NCI-H2227 (cell line): ENCODE results near the gene ZNF276.
A peak's percentile ranks its signal among the peaks of the same experiment; 100 is the strongest.
"Not testable (repeated sequence)": the region's sequence is repeated elsewhere in the genome, so short reads cannot be mapped to it uniquely, and the experiment has no call there.

Experiments
- DNase-seq: peaks from one replicate; lab custom pipeline; 2025; ENCODE audit not compliant: unreplicated experiment; lab: John Stamatoyannopoulos, UW

Gene ZNF276

DNA sequence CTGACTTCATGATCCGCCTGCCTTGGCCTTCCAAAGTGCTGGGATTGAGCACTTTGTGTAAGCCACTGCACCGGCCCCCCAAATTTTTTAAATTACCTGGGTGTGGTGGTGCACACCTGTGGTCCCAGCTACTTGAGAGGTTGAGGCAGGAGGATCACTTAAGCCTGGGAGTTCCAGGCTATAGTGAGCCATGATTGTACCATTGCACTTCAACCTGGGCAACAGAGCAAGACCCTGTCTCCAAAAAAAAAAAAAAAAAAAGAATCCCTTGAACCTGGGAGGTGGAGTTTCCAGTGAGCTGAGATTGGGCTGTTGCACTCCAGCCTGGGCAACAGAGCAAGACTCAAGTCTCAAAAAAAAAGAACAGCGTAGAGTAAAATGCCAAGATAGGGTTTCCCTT is 15.2 kb downstream of the ZNF276 start:
- DNase-seq, result no peak

DNA sequence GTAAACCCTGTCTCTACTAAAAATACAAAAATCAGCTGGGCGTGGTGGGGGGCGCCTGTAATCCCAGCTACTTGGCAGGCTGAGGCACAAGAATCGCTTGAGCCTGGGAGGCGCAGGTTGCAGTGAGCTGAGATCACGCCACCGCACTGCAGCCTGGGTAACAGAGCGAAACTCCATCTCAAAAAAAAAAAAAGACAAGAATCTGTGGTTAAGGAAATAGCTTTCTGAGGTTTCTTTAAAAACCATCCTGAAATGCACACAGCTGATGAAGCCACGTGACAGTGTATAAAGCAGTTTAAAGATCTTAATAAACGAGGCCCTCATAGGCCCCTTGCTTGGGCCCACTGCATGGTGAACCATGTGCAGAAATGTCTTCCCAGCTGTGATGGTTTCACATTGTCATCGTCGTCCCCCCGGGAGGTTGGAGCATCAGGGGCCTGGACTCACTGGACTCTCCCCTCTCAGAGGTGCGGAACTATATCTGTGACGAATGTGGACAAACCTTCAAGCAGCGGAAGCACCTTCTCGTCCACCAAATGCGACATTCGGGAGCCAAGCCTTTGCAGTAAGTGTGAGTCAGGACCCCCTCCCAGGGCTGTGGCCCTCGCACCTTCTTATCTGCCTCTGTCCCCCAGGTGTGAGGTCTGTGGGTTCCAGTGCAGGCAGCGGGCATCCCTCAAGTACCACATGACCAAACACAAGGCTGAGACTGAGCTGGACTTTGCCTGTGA is 16.2 kb downstream of the ZNF276 start:
- DNase-seq, result no peak

DNA sequence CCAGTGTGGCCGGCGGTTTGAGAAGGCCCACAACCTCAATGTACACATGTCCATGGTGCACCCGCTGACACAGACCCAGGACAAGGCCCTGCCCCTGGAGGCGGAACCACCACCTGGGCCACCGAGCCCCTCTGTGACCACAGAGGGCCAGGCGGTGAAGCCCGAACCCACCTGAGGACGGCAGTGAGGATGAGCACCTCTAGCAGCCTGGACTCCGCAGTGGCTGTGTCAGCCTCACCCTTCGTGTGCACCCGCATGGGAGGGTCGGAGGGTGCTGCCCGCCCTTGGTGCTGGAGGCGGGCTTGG is 16.7 kb downstream of the ZNF276 start:
- DNase-seq, result no peak

DNA sequence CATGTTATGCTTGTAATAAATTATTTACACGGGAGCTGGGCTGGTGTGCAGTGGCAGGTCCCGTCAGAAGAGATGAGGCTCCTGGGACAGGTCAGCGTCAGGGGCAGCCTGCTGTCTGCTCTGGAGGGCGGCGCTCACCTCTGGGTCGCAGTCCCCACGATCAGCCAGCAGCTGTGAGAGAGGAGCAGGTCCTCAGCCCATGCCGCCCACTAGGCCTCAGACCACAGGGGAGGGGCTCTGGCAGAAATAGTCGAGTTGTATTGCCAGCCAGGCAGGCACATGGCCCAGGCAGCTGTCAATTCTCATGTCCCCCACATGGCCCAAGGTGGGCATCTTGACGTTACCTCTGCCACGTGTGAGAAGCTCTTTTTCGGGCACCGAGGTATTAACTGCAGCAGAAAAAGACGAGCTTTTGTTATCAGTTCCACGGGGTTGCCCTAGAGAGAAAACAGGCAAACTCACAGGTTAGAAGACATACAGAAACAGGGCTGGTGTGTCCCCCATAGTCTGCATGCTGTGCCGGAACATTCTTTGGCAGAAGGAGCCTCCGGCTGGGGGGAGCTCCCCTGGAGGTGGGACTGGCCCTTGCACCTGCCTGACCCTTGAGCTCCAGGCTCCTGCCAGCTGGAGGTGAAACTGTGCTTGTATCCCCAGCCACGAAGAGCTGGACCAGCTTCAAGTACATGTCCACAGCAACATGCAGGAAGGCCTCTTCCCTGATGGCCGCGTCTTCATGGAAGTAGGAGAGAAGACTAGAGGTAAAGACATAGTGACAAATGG is 17.4 kb downstream of the ZNF276 start:
- no peak for DNase-seq

DNA sequence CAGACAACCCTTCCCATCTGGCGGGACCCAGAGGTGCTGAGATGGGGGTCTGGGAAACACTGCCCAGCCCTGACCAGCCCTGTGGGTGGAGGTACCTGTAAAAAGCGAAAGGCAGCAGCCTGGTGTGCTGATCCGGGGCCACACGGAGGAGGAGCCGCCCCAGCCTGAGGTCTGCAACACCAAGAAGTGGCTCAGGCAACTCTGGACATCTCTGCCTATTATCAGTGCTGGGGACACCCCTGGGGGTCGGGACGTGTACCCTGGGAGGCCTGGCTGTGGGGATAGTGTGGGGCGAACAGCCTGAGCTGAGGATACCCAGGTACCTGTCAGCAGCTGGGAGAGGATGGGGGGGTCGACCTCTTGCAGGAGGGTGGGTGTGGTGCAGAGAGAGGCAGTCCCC is 18.0 kb downstream of the ZNF276 start:
- DNase-seq, result no peak

DNA sequence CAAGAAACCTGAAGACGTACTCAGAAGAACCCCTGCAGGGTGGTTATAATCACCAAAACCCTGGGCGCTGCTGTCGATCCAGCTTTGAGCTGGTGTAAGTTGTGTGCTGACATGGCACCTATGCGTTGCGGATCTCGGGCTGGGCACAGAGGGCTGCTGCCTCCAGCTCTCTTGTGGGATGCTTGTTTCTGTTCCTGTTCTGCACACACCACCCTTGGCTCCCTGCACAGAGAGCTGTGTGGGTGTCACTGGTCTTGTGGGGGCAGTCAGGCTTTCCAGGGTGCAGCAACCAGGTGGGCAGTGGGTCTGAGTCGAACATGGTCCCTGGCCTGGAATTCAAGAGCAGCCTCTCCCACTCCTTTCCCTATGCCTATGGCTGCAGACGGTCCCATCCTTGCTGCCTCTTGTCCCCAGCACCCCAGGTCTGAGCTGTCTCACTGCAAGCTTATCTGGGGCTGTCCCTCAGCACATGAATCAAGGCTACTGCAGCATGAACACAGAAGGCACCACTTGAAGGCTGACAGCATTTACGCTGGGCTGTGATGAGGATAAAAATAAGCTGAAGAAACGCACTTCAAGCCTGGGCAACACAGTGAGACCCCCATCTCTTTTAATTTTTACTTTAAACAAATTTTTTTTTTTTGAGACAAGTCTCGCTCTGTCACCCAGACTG is 20.1 kb downstream of the ZNF276 start:
- no peak for DNase-seq

DNA sequence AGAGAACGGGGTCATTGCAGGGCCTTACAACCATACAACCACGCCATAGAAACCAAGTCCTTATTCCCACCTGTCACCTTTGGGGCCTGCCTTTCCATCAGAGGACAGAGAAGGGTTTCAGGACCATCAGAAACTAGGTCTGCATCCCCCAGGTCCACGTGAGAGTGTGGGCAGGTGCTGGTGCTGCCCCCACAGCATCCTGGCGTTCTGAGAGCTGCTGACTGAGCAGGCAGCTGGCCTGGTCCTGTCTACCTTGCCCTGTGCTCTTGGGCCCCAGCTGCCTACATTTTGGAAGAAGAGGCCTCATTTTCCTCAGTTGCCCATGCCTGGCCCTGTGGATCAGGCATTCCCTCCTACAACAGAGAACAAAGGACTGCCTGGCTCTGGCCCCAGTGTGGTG is 21.6 kb downstream of the ZNF276 start:
- no peak for DNase-seq

DNA sequence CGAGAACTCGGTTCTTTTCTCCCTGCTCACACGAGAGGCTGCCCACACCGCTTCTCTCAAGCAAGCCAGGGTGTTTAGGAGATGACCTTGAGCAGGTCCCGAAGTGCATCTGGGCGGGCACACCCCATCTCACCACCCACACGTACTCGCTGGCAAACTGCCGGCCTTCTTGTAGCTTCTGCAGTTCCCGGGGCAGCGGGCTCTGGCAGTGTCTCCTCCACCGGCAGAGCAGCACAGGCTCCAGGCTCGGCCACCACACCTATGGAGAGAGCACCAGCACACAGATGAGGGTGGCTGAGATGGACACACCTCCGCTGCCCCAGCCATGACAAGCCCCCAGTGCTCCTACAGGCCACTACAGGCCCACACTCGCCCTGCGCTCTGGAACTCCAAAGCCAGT is 23.5 kb downstream of the ZNF276 start:
- no peak for DNase-seq

DNA sequence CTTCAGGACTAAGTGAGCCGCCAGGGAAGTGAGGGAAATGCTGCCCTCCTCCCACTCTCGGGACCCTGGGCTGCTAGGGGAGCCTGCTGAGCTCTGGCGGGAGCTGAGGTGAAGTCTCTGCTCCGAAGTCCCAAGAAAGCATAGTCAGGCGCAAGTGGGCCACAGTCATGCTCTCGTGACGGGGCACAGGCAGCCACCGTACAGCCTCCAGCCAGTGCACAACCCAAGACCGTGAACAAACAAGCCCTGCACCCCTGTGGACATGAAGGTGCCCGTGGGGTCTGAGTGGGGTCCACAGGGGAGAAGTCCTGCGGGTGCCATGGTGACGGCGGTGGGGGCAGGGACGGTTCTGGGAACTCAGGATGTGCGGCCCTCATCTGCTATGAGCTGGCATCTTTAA is 24.7 kb downstream of the ZNF276 start:
- no peak for DNase-seq

DNA sequence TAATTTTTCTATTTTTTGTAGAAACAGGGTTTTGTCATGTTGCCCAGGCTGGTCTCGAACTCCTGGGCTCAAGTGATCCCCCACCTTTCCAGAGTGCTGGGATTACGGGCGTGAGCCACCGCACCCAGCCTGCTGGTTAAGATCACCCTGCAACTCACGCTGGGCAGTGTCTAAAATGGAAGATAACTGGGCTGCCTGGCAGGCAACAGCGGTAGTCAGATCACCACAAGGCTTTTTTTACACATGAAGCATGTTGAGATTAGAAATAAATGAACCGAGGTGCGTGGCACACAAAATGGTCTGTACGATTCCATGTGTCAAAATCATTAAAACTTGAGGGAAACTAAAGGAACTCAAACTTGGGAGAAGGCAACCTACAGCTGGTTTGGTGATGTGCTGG is 26.7 kb downstream of the ZNF276 start:
- DNase-seq, result no peak

DNA sequence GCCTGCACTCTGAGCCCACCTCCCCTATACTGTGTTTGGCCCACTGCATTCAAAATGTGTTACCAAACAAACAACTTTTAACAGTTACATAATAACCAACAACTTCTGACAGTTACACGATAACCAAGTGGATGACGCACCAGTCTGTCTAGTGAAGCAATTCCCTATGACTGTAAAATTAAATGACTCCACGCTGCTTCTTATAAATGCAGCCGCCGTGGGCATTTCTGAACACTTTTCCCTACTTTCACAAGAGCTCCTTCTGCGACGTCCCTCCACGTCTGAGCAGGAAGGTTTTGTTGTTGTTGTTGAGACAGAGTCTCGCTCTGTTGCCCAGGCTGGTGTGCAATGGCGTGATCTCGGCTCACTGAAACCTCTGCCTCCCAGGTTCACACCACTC is 27.6 kb downstream of the ZNF276 start:
- no peak for DNase-seq

DNA sequence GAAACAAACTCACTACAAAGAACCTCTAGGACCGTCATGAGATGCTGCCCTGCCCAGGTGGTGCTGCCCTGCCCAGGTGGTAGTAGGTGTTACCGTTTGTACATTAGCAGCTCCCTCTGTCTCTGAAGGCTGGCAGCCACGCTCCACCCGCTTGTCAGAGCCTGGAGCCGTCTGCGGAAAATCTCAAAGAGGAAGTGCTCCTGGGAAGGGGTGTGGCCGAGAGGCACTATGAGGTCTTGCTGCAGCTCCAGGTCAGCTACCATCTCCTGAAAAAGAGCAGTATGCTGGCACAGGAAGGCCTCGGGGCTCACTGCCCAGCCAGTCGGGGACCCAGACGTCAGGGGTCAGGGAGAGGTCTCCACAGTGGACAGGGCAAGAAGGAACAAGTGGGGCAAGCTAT is 28.3 kb downstream of the ZNF276 start:
- DNase-seq, result no peak

DNA sequence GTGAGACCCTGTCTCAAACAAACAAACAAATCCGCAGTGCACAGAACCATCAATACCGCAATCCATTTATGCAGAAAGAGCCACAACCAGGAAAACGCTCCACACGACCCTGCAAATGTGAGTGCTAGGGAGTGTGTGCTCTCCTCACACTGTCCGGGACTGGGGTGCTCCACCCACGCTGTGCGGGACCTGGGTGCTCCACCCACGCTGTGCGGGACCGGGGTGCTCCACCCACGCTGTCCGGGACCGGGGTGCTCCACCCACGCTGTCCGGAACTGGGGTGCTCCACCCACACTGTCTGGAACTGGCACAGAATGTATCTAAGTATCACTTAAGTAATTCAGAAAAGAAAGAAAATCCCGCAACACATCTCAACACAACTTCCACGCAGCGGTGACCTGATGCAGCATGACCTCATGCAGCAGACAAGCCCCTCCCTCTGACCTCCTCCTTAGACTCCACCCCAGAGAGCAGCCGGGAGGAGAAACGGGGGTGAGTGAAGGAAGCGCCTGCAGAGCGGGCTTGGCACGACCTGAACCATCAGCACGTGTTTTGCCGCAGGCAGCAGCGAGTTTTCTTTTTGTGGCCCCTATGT is 38.5 kb downstream of the ZNF276 start:
- no peak for DNase-seq

DNA sequence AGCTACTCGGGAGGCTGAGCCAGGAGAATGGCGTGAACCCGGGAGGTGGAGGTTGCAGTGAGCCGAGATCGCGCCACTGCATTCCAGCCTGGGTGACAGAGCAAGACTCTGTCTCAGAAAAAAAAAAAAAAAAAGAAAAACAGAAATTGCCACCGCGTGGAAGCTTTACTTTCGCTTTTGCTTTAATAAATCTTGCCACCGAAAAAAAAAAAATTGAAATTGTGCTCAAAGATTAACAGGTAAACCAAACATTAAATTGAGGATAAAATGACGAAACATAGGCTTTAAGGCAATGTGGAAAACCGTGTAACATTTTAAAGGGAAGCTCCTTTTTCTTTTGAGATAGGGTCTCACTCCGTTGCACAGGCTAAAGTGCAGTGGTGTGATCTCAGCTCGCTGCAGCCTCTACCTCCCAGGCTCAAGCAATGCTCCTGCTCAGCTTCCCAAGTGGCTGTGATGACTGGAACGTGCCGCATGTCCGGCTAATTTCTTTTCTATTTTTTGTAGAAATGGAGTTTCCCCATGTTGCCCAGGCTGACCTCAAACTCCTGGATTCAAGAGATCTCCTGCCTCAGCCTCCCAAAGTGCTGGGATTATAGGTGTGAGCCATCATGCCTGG is 40.1 kb downstream of the ZNF276 start:
- no peak for DNase-seq

DNA sequence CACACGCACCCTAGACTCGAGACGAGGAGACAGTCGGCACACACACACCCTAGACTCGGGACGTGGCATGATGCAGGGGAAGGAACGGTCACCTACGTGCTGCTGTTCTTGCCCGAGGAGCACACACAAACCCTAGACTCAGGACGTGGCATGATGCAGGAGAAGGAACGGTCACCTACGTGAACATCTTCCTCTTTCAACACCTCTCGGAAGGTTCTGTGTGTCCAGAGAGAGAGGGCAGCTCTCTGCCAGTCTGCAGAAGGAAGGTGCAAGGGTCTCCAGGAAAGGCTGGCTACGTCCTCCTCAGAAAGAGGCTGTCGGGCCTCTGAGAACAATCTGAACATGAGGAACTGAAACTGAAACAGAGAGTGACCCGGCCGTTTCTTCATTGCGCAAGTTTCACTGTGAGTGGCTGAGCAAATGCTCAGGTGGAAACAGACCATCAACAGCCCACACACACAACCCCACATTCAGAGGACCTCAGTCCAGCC is 43.4 kb downstream of the ZNF276 start:
- DNase-seq, result no peak

DNA sequence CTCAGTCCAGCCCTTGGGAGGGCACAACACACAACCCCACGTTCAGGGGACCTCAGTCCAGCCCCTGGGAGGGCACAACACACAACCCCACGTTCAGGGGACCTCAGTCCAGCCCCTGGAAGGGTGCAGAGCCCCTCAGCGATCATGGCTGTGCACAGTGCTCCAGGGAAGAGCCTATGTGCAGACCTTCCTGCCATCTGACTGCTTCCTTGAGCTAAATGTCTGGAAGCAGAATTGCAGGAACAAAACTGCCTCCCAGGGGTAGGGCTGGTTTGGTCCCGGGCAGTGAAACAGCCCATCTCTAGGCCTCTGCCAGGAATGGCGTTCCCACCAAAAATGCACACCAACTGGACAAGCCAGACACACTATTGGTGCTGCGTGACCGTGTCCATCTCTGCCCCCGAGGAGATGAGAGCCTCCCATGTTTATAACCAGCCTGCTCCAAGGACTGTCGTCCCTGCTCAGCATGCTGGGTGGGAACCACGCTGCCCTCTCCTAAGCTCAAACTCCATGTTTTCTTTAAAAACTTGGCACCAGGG is 44.0 kb downstream of the ZNF276 start:
- DNase-seq, result no peak

DNA sequence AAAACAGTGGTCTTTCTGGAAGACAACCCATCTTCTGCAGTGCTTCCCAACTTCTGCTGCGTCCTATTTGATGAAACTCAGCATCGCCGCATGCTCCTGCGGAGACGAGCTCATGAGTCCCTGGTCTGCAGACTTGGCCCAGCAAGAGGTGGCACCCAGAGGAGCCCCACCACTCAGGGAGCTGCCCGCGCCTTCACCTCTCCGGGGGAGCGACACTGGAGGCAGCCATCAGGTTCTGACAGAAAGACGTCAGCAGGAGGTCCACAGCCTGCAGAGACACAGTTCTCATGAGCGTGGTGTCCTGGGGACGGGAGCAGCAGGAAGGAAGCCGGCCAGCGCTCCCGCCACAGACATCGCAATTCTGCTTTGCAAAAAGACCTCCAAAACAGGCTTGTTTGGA is 49.0 kb downstream of the ZNF276 start:
- no peak for DNase-seq

DNA sequence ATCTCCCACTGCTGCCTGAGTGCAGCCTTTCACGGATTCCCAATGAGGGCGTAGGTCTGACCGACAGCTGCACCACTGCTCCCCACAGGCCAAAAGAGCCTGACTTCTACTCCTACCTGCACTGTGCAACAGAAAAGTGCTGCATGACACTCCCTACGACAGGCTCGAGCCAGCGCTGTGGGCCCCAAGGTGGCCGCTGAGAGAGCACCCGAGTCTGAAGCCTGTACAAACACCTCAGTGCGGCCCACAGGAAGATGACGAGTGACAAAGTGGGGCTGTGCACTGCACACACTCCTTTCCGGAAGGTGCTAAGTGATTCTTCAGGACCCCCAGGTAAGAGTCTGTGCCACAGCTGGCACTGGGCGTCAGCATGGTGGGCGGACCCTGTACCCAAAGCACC is 53.9 kb downstream of the ZNF276 start:
- no peak for DNase-seq

DNA sequence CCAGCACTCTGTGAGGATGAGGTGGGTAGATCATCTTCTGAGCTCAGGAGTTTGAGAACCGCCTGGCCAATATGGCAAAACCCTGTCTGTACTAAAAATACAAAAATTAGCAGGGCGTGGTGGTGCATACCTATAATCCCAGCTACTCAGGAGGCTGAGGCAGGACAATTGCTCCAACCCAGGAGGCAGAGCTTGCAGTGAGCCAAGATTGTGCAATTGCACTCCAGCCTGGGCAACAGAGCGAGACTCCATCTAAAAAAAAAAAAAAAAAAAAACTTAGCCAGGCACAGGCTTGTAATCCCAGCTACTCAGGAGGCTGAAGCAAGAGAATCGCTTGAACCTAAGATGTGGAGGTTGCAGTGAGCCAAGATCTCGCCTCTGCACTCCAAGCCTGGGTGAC is 56.9 kb downstream of the ZNF276 start:
- DNase-seq, result not testable (repeated sequence)

DNA sequence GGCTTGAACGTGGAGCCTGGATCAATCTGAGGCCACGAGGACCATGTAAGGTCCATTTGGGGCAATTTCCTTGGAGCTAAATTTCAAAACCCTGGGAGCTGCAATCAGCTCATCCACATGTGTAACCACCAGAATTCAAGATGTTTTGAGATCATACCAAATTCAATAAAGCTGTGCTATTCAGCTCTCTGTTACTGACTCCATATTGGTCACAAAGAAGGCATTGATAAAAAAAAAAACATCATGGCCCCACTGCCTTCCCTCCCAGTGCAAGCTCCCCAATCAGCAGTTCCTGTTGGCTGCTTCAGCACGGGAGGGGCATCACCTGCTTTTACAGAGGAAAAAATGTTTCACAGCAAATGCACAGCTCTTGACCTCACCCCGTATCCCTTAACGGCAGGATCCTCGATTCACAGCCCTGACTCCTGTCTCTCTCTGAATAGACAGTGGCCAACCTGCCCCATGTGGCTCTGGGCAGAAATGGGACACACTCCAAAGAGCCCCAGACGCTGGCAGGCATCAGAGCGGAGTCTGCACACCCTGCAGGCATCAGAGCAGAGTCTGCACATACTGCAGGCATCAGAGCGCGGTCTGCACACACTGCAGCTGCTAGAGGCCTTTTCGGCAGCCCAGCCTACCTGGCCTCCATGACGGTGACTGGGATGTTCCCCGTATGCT is 58.0 kb downstream of the ZNF276 start:
- DNase-seq, result peak; percentile 28

DNA sequence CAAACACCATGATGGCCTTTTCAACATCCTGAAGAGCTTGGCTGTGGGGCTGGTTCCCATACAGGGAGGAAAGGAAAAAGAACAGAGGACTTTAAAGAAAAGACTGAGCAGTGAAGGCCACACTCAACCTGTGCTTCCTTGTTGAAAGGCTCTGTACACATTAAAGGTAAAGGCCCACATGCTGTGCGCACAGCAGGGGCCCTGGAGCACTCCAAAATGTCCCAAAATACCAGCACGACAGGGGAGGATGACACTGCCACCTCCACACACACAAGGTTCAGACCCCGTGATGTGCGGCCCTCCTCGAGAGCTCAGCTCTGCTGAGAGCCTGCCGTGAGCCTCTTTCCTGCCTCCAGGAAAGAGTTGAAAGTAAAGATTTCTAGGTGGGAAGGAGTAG is 58.6 kb downstream of the ZNF276 start:
- DNase-seq, result peak; percentile 24
